IMR-90 (cell line): ENCODE results near the gene AGBL3. TPM values are rescaled to one million over a fixed set of nuclear protein-coding genes. Genes with fewer than 3 reads are reported as not detected.

Experiments used
- ATAC-seq: fragments of 200-7000 bp; cut with Tn5 transposase; 2 replicates; pipeline ENCODE4 v1.9.1; 2020; ENCODE audit warnings: low read depth, mild to moderate bottlenecking, moderate library complexity
- BruUV-seq: library from RNA; stranded (reverse); fragments of 400-500 nt; replicated peaks from 2 replicates; lab custom pipeline; 2021; lab: Mats Ljungman, UMichigan
- CTCF ChIA-PET: fragments of 300-600 bp; formaldehyde crosslinking; extraction: SDS; loops from one replicate; lab custom pipeline; 2021; ENCODE audit warnings: antibody characterized with exemption; lab: Yijun Ruan, JAX
- POLR2A ChIA-PET: fragments of 300-600 bp; sonication (Branson Sonifier 250); formaldehyde crosslinking; loops from one replicate; lab custom pipeline; 2022; ENCODE audit warnings: antibody characterized with exemption; ENCODE audit not compliant: unreplicated experiment; lab: Charles Lee
- DNase-seq: peaks from one replicate; pipeline ENCODE4 v3.0.0; 2013
- H2AFZ ChIP-seq: replicated peaks from 2 replicates; pipeline ENCODE3; 2013; ENCODE audit warnings: low read length, mild to moderate bottlenecking; ENCODE audit not compliant: poor library complexity
- H2AK5ac ChIP-seq: 2 replicates; pipeline ENCODE4 v1.6.1; 2013; ENCODE audit warnings: low read depth, low read length, inconsistent platforms
- H2AK9ac ChIP-seq: replicated peaks from 2 replicates; pipeline ENCODE3; 2013; ENCODE audit warnings: mild to moderate bottlenecking, low read depth, low read length, moderate library complexity; ENCODE audit not compliant: poor library complexity
- H2BK120ac ChIP-seq: 2 replicates; pipeline ENCODE4 v1.6.1; 2013; ENCODE audit warnings: low read depth, low read length, inconsistent platforms
- H2BK15ac ChIP-seq: 3 replicates; pipeline ENCODE4 v1.6.1; 2013; ENCODE audit warnings: low read depth, low read length, inconsistent platforms
- H2BK20ac ChIP-seq: 2 replicates; pipeline ENCODE4 v1.6.1; 2013; ENCODE audit warnings: low read depth, mild to moderate bottlenecking, inconsistent platforms, low read length, moderate library complexity
- H2BK5ac ChIP-seq: 2 replicates; pipeline ENCODE4 v1.6.1; 2013; ENCODE audit warnings: mild to moderate bottlenecking, low read depth, low read length, inconsistent platforms; ENCODE audit not compliant: poor library complexity, severe bottlenecking
- H3K14ac ChIP-seq: replicated peaks from 2 replicates; pipeline ENCODE4 v1.6.1; 2013; ENCODE audit warnings: low read depth, low read length, inconsistent platforms
- H3K18ac ChIP-seq: 2 replicates; pipeline ENCODE4 v1.6.1; 2013; ENCODE audit warnings: low read depth, low read length, control low read depth
- H3K23ac ChIP-seq: 2 replicates; pipeline ENCODE4 v1.6.1; 2013; ENCODE audit warnings: low read depth, low read length, inconsistent platforms
- H3K27ac ChIP-seq: 2 replicates; pipeline ENCODE4 v1.5.1; 2013; ENCODE audit warnings: mild to moderate bottlenecking, control low read depth, low read length; ENCODE audit not compliant: insufficient read depth
- H3K27me3 ChIP-seq: 2 replicates; pipeline ENCODE4 v1.6.1; 2013; ENCODE audit warnings: low read length; ENCODE audit not compliant: control insufficient read depth, insufficient read depth
- H3K36me3 ChIP-seq: 2 replicates; pipeline ENCODE4 v1.6.1; 2013; ENCODE audit warnings: low read length, mixed read lengths; ENCODE audit not compliant: control insufficient read depth, insufficient read depth
- H3K4ac ChIP-seq: 2 replicates; pipeline ENCODE4 v1.6.1; 2013; ENCODE audit warnings: low read depth, low read length, inconsistent platforms
- H3K4me1 ChIP-seq: 2 replicates; pipeline ENCODE4 v1.6.1; 2013; ENCODE audit warnings: low read length, mixed read lengths; ENCODE audit not compliant: control insufficient read depth, insufficient read depth
- H3K4me2 ChIP-seq: 2 replicates; pipeline ENCODE4 v1.6.1; 2013; ENCODE audit warnings: low read depth, mild to moderate bottlenecking, control low read depth, low read length, moderate library complexity
- H3K4me3 ChIP-seq: 2 replicates; pipeline ENCODE4 v1.5.1; 2013; ENCODE audit warnings: low read depth, mild to moderate bottlenecking, control low read depth, low read length, moderate library complexity; ENCODE audit not compliant: insufficient read depth
- H3K56ac ChIP-seq: 2 replicates; pipeline ENCODE4 v1.6.1; 2013; ENCODE audit warnings: low read length, inconsistent platforms; ENCODE audit not compliant: insufficient read depth; ENCODE audit errors: extremely low read depth
- H3K79me1 ChIP-seq, 2 experiments: 2 replicates each; pipeline ENCODE4 v1.6.1; 2013; ENCODE audit warnings: low read length in 2 of 2, inconsistent platforms in 1 of 2, low read depth in 1 of 2
- H3K9ac ChIP-seq: 2 replicates; pipeline ENCODE4 v1.6.1; 2013; ENCODE audit warnings: low read depth, low read length, control low read depth
- H3K9me1 ChIP-seq: 2 replicates; pipeline ENCODE4 v1.6.1; 2013; ENCODE audit warnings: low read length, inconsistent platforms; ENCODE audit not compliant: insufficient read depth
- H3K9me3 ChIP-seq: 2 replicates; pipeline ENCODE4 v1.6.1; 2013; ENCODE audit warnings: low read length; ENCODE audit not compliant: control insufficient read depth, insufficient read depth
- H4K20me1 ChIP-seq: 2 replicates; pipeline ENCODE4 v1.6.1; 2013; ENCODE audit warnings: low read length, inconsistent platforms; ENCODE audit not compliant: insufficient read depth
- H4K5ac ChIP-seq: 2 replicates; pipeline ENCODE4 v1.6.1; 2013; ENCODE audit warnings: mild to moderate bottlenecking, low read depth, low read length, control low read depth
- H4K8ac ChIP-seq, 2 experiments: 2 replicates each; pipeline ENCODE4 v1.6.1; 2013; ENCODE audit warnings: low read depth in 2 of 2, low read length in 2 of 2, control low read depth in 1 of 2, inconsistent platforms in 1 of 2
- H4K91ac ChIP-seq: 2 replicates; pipeline ENCODE4 v1.6.1; 2013; ENCODE audit warnings: low read depth, low read length, inconsistent platforms; ENCODE audit not compliant: insufficient read depth
- BHLHE40 ChIP-seq: fragments of 150-350 bp; IDR thresholded peaks from 2 replicates; pipeline ENCODE4 v1.6.1; 2016; ENCODE audit warnings: mild to moderate bottlenecking, low read depth, low read length
- CEBPB ChIP-seq: IDR thresholded peaks from 2 replicates; pipeline ENCODE4 v1.6.1; 2012; ENCODE audit warnings: low read depth, low read length, improper control_type of control experiment
- CHD1 ChIP-seq: IDR thresholded peaks from 2 replicates; pipeline ENCODE4 v1.6.1; 2012; ENCODE audit warnings: low read depth, low read length, improper control_type of control experiment
- CTCF ChIP-seq: conservative IDR thresholded peaks from 2 replicates; pipeline ENCODE4 v1.5.1; 2012; ENCODE audit warnings: mild to moderate bottlenecking, low read depth, low read length, improper control_type of control experiment
- ELK1 ChIP-seq: fragments of 150-350 bp; IDR thresholded peaks from 2 replicates; pipeline ENCODE4 v1.6.1; 2016; ENCODE audit warnings: low read depth, mild to moderate bottlenecking, low read length, moderate library complexity, borderline replicate concordance
- FOS ChIP-seq: fragments of 150-350 bp; IDR thresholded peaks from 2 replicates; pipeline ENCODE4 v1.6.1; 2016; ENCODE audit warnings: low read depth, low read length
- MAFK ChIP-seq: IDR thresholded peaks from 2 replicates; pipeline ENCODE4 v1.6.1; 2012; ENCODE audit warnings: low read depth, low read length, improper control_type of control experiment
- MAZ ChIP-seq: IDR thresholded peaks from 2 replicates; pipeline ENCODE4 v1.6.1; 2012; ENCODE audit warnings: low read depth, mild to moderate bottlenecking, low read length, improper control_type of control experiment, moderate library complexity, borderline replicate concordance
- MXI1 ChIP-seq: IDR thresholded peaks from 2 replicates; pipeline ENCODE4 v1.6.1; 2012; ENCODE audit warnings: low read depth, mild to moderate bottlenecking, low read length, moderate library complexity, borderline replicate concordance
- NFE2L2 ChIP-seq: fragments of 150-350 bp; IDR thresholded peaks from 2 replicates; pipeline ENCODE4 v1.6.1; 2016; ENCODE audit warnings: low read depth, mild to moderate bottlenecking, low read length
- POLR2A ChIP-seq: IDR thresholded peaks from 2 replicates; pipeline ENCODE4 v1.6.1; 2012; ENCODE audit warnings: mild to moderate bottlenecking, low read depth, low read length
- RAD21 ChIP-seq: IDR thresholded peaks from 2 replicates; pipeline ENCODE4 v1.6.1; 2012; ENCODE audit warnings: low read length, improper control_type of control experiment
- RCOR1 ChIP-seq: IDR thresholded peaks from 2 replicates; pipeline ENCODE4 v1.6.1; 2012; ENCODE audit warnings: mild to moderate bottlenecking, low read length, improper control_type of control experiment; ENCODE audit not compliant: insufficient replicate concordance
- RFX5 ChIP-seq: IDR thresholded peaks from 2 replicates; pipeline ENCODE4 v1.8.0; 2012; ENCODE audit warnings: low read depth, mild to moderate bottlenecking, low read length, moderate library complexity
- SMC3 ChIP-seq: fragments of 150-350 bp; IDR thresholded peaks from 2 replicates; pipeline ENCODE4 v1.6.1; 2016; ENCODE audit warnings: low read depth, mild to moderate bottlenecking, antibody characterized with exemption, low read length, moderate library complexity
- USF2 ChIP-seq: fragments of 150-350 bp; IDR thresholded peaks from 2 replicates; pipeline ENCODE4 v1.6.1; 2017; ENCODE audit warnings: mild to moderate bottlenecking, antibody characterized with exemption, low read length, low read depth
- dilution Hi-C: fragments of 300-500 bp; cut with HindIII; formaldehyde crosslinking; loops from one replicate; pipeline ENCODE4 v1.14.3; 2018; ENCODE audit warnings: low sequenced_read_pairs; ENCODE audit not compliant: unreplicated experiment
- in situ Hi-C: fragments of 300-500 bp; cut with MboI; formaldehyde crosslinking; loops from 3 replicates; pipeline ENCODE4 v1.14.3; 2019; ENCODE audit warnings: low sequenced_read_pairs, inconsistent platforms, mixed read lengths
- intact Hi-C: fragments of 100-400 bp; cut with micrococcal nuclease; formaldehyde crosslinking; loops from 2 replicates; pipeline ENCODE4 v1.10.0; 2022
- polyA plus RNA-seq, 3 experiments: library from polyadenylated mRNA; depleted of rRNA; stranded (reverse); fragments of >200 nt; gene quantifications; 2 replicates each; pipeline ENCODE4 v1.2.3, GENCODE V29; 2012; ENCODE audit warnings: low replicate concordance in 1 of 3
- total RNA-seq: library from RNA; depleted of rRNA; stranded (reverse); fragments of >200 nt; gene quantifications from 2 replicates; pipeline ENCODE4 v1.2.3, GENCODE V29; 2012

The AGBL3 gene
- total and polyA plus RNA-seq, 2 of the 4 experiments (the other 2 are of a cell fraction) = 0.18 to 0.65 TPM

- no peak overlapping the region for H4K5ac ChIP-seq
- H2BK20ac ChIP-seq = no peak overlapping the region
- no peaks in the 10 kb centered on the region for H3K9me3 ChIP-seq
- H3K9me1 ChIP-seq = no peaks in the 10 kb centered on the region
- H3K4me3 ChIP-seq = no peak overlapping the region
- no peaks in the 10 kb centered on the region for H3K36me3 ChIP-seq
- no peaks in the 10 kb centered on the region for H4K20me1 ChIP-seq
- no peak overlapping the region for H3K18ac ChIP-seq
- H4K8ac ChIP-seq = no peak overlapping the region
- no peak overlapping the region for H3K4me2 ChIP-seq
- TF ChIP-seq RCOR1 (no peak), FOS (no peak), CTCF (no peak), MAZ (no peak), ELK1 (no peak), BHLHE40 (no peak), POLR2A (no peak), MAFK (no peak), RAD21 (no peak), SMC3 (no peak), RFX5 (no peak), CHD1 (no peak), USF2 (no peak), NFE2L2 (no peak), MXI1 (no peak), CEBPB (no peak)
- H2AFZ ChIP-seq = no peak overlapping the region
- ATAC-seq (no peak), DNase-seq (no peak)
- no peak overlapping the region for H2AK9ac ChIP-seq
- intact Hi-C loops (no loop called here), in situ Hi-C loops (no loop called here), dilution Hi-C loops (no loop called here)
- H2BK15ac ChIP-seq = no peak overlapping the region
- no peaks in the 10 kb centered on the region for H3K4me1 ChIP-seq
- ChIA-PET CTCF (interaction anchor here (0.7 kb wide), 1 partner anchor 128 kb away, joined by 3 read pairs; no protein-coding TSS in a partner anchor), POLR2A (no interaction called here)
- no peak overlapping the region for H2AK5ac ChIP-seq
- BruUV-seq = no TSS peak
- no peak overlapping the region for H2BK120ac ChIP-seq
- no peak overlapping the region for H3K23ac ChIP-seq
- H2BK5ac ChIP-seq = no peak overlapping the region
- peaks cover 9% of the 10 kb centered on the region for H3K27me3 ChIP-seq
- no peak overlapping the region for H3K56ac ChIP-seq
- H3K4ac ChIP-seq = no peak overlapping the region
- no peak overlapping the region for H3K27ac ChIP-seq
- no peak overlapping the region for H4K91ac ChIP-seq
- H3K79me1 ChIP-seq = no peaks in the 10 kb centered on the region
- no peak overlapping the region for H3K9ac ChIP-seq
- H3K14ac ChIP-seq = no peak overlapping the region
Measured at GRCh38 chr7:135079068-135079467, 92.8 kb downstream of the AGBL3 start.
